ENCODE results near the gene PLPP4. TPM values are rescaled to one million over a fixed set of nuclear protein-coding genes. Genes with fewer than 3 reads are reported as not detected.

PLPP4 gene
- total RNA-seq, 4 donors from 2014 or later = 0.41 to 0.79 TPM; not detected in 2

DNA sequence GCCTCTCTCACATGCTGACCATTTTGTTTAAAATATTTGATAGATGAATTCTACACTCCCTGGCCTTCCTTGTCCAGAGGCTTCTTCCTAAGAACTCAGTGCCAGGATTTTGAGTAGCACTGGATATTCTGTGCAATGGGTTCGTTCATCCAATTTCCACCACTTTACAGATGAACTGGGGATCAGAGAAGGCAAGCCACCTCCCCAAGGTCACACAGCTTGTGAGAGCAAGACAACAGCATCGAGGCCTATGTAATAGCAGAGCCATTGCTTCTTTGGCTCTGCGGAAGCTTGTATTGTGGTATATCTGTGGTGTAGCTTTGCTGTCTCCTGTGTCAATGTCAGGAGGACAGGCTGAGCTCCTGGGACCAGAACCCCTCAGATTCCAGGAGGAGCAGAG lies 140.9 kb downstream of the PLPP4 start:
- no peaks in the 10 kb centered on the region for H3K4me1 ChIP-seq
- WGBS, 2 donors (ENCODE audit: low coverage in 1 of 2) = 78 to 80% methylated on average over 1 to 3 of the region's 3 CpGs
- no peak for DNase-seq
- no peaks in the 10 kb centered on the region for H3K36me3 ChIP-seq
- intact Hi-C loops (cut with DNase I; ENCODE audit: low total_unique reads) = no loop called here
- H3K27ac ChIP-seq = no peak overlapping the region
- TF ChIP-seq EP300 (IDR thresholded peaks at IDR 0.05; ENCODE audit: low read depth) = no peak
- TF ChIP-seq POLR2AphosphoS5 (IDR thresholded peaks at IDR 0.05) = no peak
- TF ChIP-seq POLR2A (IDR thresholded peaks at IDR 0.05) = no peak
- TF ChIP-seq, protein P1, sequence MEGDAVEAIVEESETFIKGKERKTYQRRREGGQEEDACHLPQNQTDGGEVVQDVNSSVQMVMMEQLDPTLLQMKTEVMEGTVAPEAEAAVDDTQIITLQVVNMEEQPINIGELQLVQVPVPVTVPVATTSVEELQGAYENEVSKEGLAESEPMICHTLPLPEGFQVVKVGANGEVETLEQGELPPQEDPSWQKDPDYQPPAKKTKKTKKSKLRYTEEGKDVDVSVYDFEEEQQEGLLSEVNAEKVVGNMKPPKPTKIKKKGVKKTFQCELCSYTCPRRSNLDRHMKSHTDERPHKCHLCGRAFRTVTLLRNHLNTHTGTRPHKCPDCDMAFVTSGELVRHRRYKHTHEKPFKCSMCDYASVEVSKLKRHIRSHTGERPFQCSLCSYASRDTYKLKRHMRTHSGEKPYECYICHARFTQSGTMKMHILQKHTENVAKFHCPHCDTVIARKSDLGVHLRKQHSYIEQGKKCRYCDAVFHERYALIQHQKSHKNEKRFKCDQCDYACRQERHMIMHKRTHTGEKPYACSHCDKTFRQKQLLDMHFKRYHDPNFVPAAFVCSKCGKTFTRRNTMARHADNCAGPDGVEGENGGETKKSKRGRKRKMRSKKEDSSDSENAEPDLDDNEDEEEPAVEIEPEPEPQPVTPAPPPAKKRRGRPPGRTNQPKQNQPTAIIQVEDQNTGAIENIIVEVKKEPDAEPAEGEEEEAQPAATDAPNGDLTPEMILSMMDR (IDR thresholded peaks at IDR 0.05) = no peak
- in situ Hi-C loops (cut with MboI; ENCODE audit: low pct_ligation_motif_present in 1 of 4, low pct_unique_long_range_greater_than_20kb in 1 of 4, low sequenced_read_pairs in 3 of 4) = no loop called here
- H3K9me3 ChIP-seq = no peaks in the 10 kb centered on the region
- H3K4me3 ChIP-seq = no peak overlapping the region
- no peaks in the 10 kb centered on the region for H3K27me3 ChIP-seq

DNA sequence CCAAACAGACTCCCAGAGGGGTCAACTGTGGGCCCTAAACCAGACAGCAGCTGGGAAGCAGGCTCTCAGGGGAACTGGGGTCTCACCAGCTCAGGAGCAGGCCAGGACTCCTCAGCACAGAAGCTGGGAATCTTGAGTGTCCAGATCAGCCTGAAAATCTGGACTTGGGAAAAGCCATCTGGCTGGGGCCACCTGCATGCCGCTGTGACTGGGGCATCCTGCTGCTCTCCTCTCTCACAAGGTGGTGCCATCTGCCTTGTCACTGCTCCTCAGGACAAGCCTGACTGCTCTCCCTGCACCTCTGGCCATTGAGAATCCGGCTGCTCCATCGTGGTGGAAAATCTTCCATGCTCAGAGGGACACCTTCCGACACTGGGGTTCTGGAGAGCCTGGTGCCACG lies 141.4 kb downstream of the PLPP4 start:
- no peak overlapping the region for H3K4me3 ChIP-seq
- no peaks in the 10 kb centered on the region for H3K9me3 ChIP-seq
- no peaks in the 10 kb centered on the region for H3K27me3 ChIP-seq
- no peak overlapping the region for H3K27ac ChIP-seq
- no peak for DNase-seq
- 53% methylated on average over 5 of the region's 5 CpGs; no CpG with 5 or more reads in 1 of the 2 donors for WGBS, 2 donors (ENCODE audit: low coverage in 1 of 2)
- no peak for TF ChIP-seq POLR2AphosphoS5 (IDR thresholded peaks at IDR 0.05)
- TF ChIP-seq, protein P1 (IDR thresholded peaks at IDR 0.05) = no peak
- no peak for TF ChIP-seq EP300 (IDR thresholded peaks at IDR 0.05; ENCODE audit: low read depth)
- TF ChIP-seq POLR2A (IDR thresholded peaks at IDR 0.05) = no peak
- intact Hi-C loops (cut with DNase I; ENCODE audit: low total_unique reads) (no loop called here), in situ Hi-C loops (cut with MboI; ENCODE audit: low pct_ligation_motif_present in 1 of 4, low pct_unique_long_range_greater_than_20kb in 1 of 4, low sequenced_read_pairs in 3 of 4) (no loop called here)
- no peaks in the 10 kb centered on the region for H3K36me3 ChIP-seq
- H3K4me1 ChIP-seq = no peaks in the 10 kb centered on the region

DNA sequence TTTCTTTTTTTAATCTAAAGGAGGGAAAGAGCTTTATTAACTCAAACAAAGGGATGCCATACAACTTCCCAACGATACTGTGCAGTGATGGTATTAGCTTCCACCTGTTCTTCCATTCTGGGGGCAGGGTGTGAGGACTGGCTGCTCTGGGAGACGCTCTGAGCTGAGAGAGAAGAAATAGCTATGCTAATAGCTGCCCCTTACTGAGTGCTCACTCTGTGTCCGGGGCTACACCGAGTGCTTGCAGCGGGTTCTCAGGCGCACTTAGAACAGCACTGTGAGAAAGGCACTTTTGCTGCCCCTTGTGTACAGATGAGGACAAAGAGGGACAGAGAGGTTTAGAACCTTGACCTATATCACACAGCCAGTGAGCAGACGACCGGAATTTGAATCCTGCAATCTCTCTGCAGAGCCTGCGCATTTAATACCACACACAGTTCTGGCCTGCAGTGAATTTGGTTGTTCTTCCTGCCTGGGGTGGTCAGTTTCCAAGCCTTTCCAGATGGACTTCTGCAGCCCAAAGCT lies 142.2 kb downstream of the PLPP4 start:
- no peak for DNase-seq
- Histone ChIP-seq H3K27ac (no peak overlapping the region), H3K9me3 (no peaks in the 10 kb centered on the region), H3K27me3 (no peaks in the 10 kb centered on the region), H3K4me3 (no peak overlapping the region), H3K36me3 (no peaks in the 10 kb centered on the region), H3K4me1 (no peaks in the 10 kb centered on the region)
- WGBS, 2 donors (ENCODE audit: low coverage in 1 of 2) = 70% methylated on average over 9 of the region's 9 CpGs; no CpG with 5 or more reads in 1 of the 2 donors
- TF ChIP-seq POLR2AphosphoS5 (IDR thresholded peaks at IDR 0.05) (no peak), POLR2A (IDR thresholded peaks at IDR 0.05) (no peak)
- TF ChIP-seq, protein P1 (IDR thresholded peaks at IDR 0.05) = no peak
- in situ Hi-C loops (cut with MboI; ENCODE audit: low pct_ligation_motif_present in 1 of 4, low pct_unique_long_range_greater_than_20kb in 1 of 4, low sequenced_read_pairs in 3 of 4) (no loop called here), intact Hi-C loops (cut with DNase I; ENCODE audit: low total_unique reads) (no loop called here)

DNA sequence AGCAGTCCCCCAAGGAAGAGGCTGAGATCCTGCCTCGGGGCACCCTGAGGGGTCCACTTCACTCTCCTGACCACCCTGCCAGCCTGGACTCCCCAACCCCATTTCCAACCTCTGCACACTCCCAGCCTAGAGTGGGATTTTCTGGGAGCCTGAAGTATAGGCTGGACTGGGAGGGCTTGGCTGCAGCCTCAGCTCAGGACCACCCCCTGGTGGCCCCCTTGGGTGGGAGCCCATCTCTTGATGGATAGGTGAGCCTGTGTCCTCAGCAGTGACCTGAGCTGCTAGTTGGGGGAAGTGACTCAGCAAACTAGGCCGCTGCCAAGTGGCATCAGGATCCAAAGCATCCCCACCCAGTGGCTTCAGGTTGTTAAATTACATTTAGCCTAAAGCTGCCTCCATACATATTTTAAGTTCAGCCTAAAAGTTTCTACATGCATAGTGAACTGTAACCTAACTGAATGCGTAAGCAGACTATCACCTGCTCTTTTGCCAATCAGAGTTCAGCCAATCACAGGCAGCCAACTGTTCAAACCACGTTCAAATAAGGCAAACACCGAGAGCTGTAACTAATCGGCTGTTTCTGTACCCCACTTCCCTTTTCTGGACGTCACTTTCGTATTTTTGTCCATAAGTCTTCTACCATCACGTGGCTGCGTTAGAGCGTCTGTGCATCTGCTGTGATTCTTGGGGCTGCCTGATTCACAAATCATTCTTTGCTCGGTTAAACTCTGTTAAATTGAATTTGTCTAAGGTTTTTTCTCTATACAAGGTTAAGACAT lies 144.0 kb downstream of the PLPP4 start:
- in situ Hi-C loops (cut with MboI; ENCODE audit: low pct_ligation_motif_present in 1 of 4, low pct_unique_long_range_greater_than_20kb in 1 of 4, low sequenced_read_pairs in 3 of 4) = no loop called here
- no peak for DNase-seq
- intact Hi-C loops (cut with DNase I; ENCODE audit: low total_unique reads) = no loop called here
- no peaks in the 10 kb centered on the region for H3K36me3 ChIP-seq
- no peaks in the 10 kb centered on the region for H3K27me3 ChIP-seq
- 64 to 69% methylated on average over 8 to 12 of the region's 12 CpGs for WGBS, 2 donors (ENCODE audit: low coverage in 1 of 2)
- H3K4me1 ChIP-seq = no peaks in the 10 kb centered on the region
- H3K4me3 ChIP-seq = no peak overlapping the region
- TF ChIP-seq POLR2AphosphoS5 (IDR thresholded peaks at IDR 0.05) = no peak
- TF ChIP-seq, protein P1 (IDR thresholded peaks at IDR 0.05) = no peak
- no peak for TF ChIP-seq EP300 (IDR thresholded peaks at IDR 0.05; ENCODE audit: low read depth)
- no peak for TF ChIP-seq POLR2A (IDR thresholded peaks at IDR 0.05)
- H3K9me3 ChIP-seq = no peaks in the 10 kb centered on the region
- H3K27ac ChIP-seq = no peak overlapping the region

All from transverse colon (tissue), 4 donors.